Anterior cingulate cortex (tissue), 58 donors: ENCODE measurements around the gene MMP1.

Experiments used
- DNase-seq, 58 donors: peaks; one replicate each; lab custom pipeline; 2025; lab: John Stamatoyannopoulos, UW

MMP1 gene

DNA sequence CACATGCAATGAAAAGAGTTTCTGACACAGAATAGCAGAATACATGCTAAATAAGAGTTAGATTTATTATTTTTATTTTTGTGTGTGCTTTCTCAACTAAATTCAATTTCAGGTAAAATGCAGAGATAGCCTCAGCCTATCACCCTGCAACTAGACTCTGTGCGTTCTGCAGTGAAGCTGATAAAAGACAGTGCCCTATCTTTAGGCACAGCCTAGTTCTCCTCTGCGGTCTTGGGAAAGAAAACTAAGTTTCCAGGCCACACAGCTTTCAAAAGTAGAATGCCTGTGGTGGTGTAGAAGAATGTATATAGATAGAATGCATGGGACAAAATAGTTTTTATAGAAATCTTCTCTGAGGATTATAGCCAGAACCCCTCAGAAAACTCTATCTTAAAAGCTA is 12.0 kb upstream of the MMP1 start:
- no peak for DNase-seq

DNA sequence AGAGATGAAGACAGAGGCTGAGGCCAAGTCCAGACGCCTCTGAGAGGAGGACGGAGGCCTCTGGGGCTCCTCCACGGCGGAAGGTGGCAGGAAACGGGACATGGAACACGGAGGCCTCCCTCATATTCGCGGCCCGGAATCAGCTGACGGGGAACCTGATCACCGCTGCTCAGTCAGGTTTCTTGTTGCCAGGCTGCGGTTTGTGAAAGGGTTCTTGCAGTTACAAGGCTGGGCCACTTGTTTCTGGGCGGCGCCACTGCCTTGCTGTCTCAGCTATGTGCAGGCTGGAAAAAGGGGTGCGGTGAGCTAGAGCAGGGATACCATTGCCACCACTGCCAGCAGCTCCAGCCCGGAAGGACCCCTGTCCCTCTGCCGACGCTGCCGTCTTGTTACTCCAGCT is 10.0 kb upstream of the MMP1 start:
- no peak for DNase-seq

DNA sequence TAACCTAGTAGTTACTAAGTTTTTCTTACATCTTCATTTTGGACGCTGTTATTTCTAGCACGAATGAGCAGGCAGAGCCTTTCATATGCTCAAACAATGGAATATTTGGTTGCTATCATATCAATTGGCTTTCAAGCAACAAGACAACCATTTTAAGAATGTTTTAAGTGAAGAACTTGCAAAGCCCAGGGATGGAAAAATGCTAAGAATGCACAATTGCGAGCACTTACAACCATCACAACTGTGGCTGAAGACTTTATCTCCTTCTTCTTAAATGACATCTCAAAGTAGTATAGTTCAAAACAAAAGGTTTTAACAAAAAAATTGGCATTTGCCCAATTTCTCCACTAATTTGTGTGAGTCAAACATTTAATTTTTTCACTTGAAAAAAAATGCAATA is 8.3 kb upstream of the MMP1 start:
- no peak for DNase-seq

DNA sequence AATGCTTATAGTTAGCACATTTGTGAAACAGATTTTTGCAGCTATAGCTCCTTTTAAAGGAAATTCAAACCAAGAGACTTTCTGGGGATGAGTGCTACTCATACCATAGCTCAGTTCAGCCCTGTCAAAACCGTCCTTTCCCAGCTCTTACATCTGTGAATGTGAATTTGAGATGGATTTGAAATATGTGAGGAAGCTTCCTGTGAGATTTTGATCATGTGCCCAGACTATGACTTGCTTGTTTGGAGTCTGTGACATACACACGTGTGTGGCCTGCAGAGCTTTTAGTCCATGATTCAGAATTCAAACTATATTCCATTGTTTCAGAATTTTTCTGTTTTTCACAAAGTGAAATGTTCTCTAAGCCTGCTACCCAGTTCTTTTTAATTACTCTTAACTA is 4.4 kb upstream of the MMP1 start:
- DNase-seq: no peak

DNA sequence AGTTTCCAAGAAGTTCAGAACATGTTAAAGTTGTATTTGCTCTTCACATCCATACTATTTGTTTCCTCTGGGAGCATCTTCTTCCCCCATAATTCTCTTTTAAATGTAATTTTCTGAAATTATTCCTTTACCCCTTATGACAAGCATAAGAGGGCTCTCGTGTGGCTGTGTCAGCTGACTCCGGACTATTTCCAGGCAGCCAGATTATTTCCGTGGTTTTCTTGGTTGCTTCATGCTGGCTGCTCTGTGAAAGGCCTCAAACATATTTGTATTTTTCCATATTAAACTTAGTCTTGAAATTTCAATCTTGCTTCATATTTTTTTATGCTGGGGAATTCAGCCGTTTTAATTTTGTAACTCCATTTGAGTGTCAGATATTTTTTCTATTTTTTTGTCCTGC is 2.8 kb upstream of the MMP1 start:
- DNase-seq: no peak

DNA sequence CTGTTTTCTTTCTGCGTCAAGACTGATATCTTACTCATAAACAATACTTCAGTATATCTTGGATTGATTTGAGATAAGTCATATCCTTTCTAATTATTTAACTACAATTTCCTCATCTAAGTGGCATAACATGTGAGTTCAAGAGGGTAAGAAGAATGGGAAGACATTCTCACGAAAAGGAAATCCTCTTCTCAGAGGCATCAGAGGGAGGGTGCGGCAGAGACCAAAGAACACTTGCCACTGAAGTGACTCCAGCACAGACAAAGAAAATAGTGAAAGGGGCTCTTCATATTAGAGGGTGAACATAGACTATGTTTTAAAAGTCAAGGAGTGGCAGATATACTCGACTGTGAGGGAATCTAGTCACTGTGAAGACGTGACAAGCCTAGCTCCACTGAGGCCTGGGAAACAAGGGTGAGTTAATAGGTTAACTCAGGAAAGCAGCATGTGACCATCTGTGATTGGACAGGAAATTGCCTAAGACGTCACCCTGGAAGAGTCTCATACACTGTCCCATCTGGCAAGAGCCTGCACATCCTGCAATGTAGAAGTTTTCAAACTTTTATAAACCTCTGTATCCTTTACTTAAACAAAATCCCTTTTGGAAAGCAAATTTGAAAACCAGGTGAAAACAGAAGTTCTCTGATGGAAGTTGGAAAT is 1.9 kb upstream of the MMP1 start:
- no peak for DNase-seq

DNA sequence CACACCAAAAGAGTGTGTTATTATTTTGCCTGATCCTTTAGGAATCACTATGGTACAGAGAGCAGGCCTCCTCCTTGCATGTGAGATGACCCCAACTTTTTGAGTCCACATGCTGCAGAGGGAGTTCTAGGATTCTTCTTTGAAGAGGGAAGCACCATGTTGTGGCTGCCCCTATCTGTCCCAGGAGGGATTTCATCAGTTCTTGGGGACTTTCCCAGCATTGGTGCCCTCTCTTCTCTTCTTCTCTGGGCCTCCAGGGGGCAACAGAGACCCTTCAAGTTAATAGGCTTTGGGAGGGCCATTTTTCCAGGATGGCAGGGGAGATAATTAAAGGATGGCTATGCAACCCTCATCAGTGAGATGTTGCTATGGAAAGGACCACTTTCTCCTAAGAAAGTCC is 3.6 kb downstream of the MMP1 start:
- no peak for DNase-seq

DNA sequence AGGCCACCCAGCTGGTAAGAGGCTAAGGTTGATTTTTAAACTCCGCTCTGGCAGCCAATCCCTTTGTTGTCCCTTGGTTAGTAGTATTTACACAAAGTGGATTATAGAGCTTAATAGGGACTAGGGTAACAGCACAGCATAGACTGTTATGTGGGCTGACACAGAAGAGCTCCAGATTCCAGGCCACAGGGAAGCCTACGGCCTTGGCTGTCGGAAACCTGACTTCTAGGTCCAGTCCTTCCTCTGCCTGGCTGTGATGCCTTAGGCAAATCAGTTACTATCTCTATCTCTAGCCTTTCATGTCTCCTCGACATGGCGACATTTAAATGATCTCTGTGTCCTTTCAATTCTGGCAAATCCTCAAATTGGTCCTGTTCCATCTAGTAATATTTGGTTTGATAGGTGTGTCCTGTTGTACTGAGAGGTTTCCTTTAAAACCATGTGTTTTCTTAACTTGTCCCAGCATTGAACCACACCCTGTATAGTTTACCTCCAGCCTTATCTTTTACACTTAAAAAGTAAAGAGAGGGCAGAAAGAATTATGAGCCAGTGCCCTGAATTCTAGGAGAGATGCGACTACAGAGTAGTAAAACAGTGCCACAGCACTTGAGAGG is 4.2 kb downstream of the MMP1 start:
- DNase-seq: no peak

DNA sequence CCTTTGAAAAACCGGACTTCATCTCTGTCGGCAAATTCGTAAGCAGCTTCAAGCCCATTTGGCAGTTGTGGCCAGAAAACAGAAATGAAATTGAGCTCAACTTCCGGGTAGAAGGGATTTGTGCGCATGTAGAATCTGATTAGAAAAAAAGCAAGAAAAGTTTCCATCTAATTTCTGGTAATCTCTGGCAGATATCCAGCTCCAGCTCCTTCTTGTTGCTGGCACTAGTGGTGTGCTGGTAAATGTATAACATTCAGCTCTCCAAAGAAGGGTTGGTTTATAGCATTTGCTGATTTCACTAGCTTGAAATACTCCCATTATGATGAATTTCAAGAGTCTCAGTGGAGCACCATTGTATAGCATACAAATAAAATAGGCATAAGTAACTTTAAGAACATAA is 5.4 kb downstream of the MMP1 start:
- no peak for DNase-seq

DNA sequence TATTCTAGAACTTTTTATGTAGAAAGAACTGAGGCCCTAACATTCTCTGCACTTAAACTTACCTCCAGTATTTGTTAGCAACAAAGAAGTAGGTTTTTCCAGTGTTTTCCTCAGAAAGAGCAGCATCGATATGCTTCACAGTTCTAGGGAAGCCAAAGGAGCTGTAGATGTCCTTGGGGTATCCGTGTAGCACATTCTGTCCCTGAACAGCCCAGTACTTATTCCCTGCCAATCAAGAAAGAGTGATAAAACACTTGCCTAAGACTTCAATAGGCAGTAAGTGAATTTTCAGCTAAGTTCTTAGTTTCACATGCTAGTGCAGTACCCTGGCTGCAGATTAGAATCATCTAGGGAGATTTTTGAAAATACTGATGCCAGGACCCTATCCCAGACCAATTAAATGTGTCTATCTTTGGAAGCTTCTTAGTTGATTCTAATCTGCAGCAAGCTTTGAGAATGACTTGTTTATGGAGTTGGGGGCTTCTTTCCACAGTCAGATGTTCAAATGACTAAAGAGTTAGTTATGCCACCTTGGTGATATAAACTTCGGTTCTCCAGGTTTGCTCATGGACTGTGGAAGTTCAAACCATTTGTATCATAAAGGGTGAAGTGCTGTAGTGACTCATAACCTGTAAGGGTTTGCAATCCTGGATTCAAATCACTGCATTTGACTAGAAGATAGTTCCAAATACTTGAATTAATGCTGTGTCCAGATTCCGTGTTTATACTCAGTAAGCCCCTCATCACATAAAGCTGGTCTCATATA is 6.5 kb downstream of the MMP1 start:
- DNase-seq: no peak

DNA sequence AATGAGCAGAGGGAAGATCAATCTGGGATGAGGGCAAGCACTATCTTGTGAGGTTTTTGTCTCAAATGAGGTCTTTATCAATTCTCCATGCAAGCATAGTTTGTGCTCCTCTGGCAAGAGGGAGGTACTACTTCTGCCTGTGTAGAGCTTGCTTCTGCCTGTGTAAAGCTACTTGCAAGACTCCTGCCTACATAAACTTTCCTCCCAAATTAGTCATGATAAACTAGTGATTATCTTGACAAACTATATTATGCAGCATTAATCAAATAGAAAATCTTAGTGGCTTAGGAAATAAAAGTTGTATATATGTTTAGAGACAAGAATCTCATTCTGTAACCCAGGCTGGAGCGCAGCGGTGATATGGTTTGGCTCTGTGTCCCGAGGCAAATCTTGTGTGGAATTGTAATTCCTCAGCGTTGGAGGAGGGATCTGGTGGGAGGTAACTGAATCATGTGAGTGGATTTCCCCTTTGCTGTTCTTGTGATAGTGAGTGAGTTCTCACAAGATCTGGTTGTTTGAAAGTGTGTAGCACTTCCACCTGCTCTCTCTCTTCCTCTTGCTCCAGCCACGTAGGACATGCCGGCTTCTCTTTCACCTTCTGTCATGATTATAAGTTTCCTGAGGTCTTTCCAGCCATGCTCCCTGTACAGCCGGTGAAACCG is 9.5 kb downstream of the MMP1 start:
- no peak for DNase-seq

DNA sequence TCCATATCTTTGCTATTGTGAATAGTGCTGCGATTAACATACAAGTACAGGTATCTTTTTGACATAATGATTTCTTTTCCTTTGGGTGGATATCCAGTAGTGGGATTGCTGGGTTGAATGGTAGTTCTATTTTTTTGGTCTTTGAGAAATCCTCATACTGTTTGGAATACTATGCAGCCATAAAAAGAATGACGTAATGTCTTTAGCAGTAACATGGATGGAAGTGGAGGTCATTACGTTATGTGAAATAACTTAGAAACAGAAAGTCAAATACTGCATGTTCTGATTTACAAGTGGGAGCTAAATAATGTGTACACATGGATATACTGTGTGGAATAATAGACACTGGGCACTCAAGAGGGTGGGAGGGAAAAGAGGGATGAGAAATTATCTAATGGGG is 13.6 kb downstream of the MMP1 start:
- no peak for DNase-seq

DNA sequence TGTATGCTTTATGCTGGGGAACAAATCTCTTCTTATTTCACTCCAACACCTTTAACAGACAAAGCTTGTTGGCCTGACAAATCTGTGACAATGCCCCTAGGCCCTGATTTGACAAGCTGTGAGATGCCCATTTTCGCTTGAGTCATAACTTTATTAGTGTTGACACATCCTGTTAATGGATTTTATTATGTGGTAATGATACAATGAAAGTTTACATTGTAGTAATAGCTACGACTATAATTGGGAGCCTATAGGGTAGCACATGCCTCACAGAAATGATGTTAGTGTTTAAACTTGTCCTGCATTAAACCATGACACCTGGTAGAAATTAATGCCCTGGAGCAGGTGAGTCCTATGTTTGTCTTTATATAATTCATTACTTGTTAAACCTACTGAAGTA is 14.2 kb downstream of the MMP1 start:
- DNase-seq: no peak

DNA sequence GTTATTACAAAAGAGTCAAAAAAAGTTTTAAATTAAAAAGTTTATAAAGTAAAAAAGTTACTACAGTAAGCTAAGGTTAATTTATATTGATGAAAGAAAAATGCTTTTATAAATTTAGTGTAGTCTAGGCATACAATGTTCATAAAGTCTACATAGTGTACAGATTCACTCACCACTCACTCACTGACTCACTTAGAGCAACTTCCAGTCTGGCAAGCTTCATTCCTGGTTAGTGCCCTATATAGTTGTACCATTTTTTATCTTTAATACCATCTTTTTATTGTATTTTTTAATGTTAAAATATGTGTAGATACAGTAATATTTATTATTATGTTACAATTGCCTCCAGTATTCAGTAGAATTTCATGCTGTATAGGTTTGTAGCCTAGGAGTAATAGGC is 14.9 kb downstream of the MMP1 start:
- no peak for DNase-seq

DNA sequence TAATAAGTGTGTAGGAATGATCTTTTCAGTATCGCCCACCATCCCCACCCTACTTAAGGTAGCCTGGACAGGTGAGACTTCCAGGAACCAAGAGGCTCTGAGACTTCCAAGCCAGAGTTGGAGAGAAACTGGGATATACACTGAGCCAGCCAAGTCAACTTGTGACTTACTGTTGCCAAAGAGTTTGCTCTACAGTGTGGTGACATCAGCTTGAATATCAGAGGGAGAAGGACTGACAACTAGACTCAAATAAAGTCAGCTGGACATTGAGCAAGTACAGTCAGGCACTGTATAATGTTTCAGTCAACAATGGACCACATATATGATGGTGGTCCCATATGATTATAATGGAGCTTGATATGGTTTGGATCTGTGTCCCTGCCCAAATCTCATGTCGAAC is 16.3 kb downstream of the MMP1 start:
- no peak for DNase-seq

DNA sequence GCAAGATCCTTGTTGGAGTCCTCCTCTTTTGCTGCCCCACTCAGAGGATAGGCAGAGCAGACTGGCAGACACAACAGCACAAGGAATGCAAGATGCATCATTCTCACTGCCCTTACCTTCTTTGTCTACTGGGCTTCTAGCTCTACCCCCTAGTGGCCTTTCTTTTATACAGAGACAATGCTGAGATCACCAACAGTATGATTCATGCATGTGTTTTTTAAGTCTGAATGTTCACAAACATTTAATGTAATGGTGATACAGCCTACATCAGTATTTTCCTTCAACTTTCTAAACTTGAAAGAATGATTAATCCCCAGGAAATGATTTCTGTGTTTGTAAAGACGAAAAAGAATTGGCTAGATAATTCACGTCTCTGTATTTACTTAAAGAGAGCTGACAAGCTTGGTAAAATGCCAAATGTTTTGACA is 17.5 kb downstream of the MMP1 start, which contains the start of gene MMP10:
Gene MMP10 (minus strand): TSS at position 138 of the 428 bp plus-strand sequence. CDS start 37 bp downstream, at position 101.
- DNase-seq: no peak

DNA sequence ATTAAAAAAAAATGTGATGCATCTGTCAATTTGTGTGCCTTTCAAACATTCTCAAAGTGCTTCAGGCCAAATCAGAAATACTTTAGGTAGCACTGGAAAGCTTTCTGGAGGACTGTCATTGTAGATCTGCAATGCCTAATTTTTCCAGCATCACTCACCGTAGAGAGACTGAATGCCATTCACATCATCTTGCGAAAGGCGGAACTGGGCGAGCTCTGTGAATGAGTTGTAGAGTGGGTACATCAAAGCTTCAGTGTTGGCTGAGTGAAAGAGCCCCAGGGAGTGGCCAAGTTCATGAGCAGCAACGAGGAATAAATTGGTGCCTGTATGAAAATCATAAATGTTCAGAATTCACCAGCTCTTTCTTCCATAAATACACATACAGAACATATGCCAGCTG is 21.5 kb downstream of the MMP1 start:
- DNase-seq: no peak

DNA sequence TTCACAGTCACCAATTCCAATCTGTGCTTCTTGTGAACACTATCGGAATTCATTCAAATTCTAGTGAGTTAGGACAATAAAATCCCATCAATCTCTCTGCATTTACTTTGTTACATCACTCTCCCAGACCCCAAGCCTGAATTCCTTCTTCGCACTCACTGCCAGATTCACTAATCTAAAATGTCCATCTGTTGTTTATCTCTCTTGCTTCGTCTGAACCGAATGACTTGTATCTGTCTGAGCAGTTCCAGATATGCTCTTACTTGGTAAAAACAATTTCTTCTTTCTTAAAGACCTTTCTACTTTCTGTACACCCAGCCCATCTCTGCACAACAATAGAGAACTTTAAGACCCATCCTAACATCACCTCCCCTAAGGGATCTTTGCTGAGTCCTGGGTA is 24.6 kb downstream of the MMP1 start:
- no peak for DNase-seq

DNA sequence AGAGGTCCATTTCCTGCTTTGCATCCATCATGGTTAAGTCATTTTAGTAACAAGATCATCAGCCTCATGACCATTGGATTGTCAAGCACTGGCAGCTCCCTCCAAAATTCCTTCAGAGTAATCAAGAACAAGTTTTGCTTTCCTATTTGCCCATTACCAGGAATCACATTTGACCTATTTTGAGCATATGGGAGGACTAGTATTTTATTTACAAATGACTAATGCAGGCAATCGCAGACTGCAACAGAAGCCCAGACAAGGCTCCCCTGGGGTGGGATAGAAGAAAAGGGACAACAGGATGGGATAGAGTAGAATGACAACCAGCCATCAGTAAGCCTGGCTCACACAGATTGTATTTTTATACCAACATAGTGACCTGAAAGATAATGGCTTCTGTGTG is 26.6 kb downstream of the MMP1 start:
- no peak for DNase-seq

DNA sequence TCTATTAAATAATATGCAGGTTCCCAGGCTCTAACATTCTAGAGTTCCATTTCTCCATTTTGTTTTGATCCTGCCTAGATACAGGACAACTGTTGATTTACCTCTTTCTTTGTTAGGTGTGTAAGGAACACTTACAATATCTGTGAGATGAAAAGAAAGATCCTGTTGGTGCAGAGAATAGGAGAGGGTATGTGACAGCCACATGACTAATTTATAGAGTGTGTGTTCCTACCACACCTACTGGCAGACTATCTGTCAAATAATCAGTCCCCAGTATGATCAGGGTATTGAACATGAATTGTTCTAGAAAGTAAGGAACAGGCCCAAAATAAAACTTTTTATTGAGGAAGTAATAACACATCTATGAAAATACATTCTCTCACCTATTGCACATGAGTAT is 27.8 kb downstream of the MMP1 start:
- DNase-seq: no peak

DNA sequence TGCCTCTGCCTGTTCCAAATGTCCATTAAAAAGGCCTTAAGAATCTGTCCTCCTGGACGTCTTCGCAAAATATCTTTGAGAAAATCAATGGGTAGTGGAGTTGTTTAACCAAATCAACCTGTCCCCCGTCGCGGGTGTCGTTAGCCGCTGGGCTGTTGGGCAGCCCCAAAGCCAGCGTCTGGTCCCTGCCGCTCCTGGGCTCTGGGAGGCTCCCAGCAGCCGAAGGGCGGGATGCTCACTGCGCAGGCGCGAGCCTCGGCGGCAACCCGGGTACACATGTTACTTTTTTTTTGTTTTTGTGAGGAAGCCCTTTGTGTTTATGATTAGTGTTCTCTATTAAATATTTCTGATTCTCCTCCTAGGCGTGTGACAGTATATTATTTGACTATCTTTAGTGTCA is 30.2 kb downstream of the MMP1 start:
- no peak for DNase-seq
